NCI-H82 (cell line): ENCODE results near the gene TEKT1.
"Not testable (repeated sequence)": the region's sequence is repeated elsewhere in the genome, so short reads cannot be mapped to it uniquely, and the experiment has no call there.

Source experiments
- DNase-seq: peaks from one replicate; lab custom pipeline; 2025; lab: John Stamatoyannopoulos, UW

The TEKT1 gene

GRCh38 chr17:6831661-6832263, at the start of gene TEKT1:
TSS of gene TEKT1 (minus strand) at chr17:6831729. CDS start at chr17:6830376, 1,353 bp downstream.
- peak; percentile 77 for DNase-seq

- not testable (repeated sequence) for DNase-seq
These were observed 47.9 kb upstream of the TEKT1 start for GRCh38 chr17:6879221-6879975.

- DNase-seq: not testable (repeated sequence)
These were observed 43.7 kb upstream of the TEKT1 start for GRCh38 chr17:6875276-6875675.

- DNase-seq: no peak
These were observed 41.4 kb upstream of the TEKT1 start for GRCh38 chr17:6872936-6873335.

GRCh38 chr17:6870841-6871240, 39.3 kb upstream of the TEKT1 start:
- DNase-seq: no peak

- DNase-seq: no peak
These were observed 37.1 kb upstream of the TEKT1 start for GRCh38 chr17:6868582-6868981.

GRCh38 chr17:6867849-6868248, 36.3 kb upstream of the TEKT1 start:
- no peak for DNase-seq

GRCh38 chr17:6862825-6863224, 31.3 kb upstream of the TEKT1 start:
- no peak for DNase-seq

- DNase-seq: no peak
These were observed 30.6 kb upstream of the TEKT1 start for GRCh38 chr17:6862122-6862521.

- DNase-seq: no peak
These were observed 26.4 kb upstream of the TEKT1 start for GRCh38 chr17:6857904-6858303.

GRCh38 chr17:6857336-6857735, 25.8 kb upstream of the TEKT1 start:
- DNase-seq: no peak

- DNase-seq: no peak
These were observed 24.5 kb upstream of the TEKT1 start for GRCh38 chr17:6856051-6856450.

GRCh38 chr17:6853764-6854442, 22.4 kb upstream of the TEKT1 start:
- peak; percentile 20 for DNase-seq

- not testable (repeated sequence) for DNase-seq
These were observed 17.1 kb upstream of the TEKT1 start for GRCh38 chr17:6848545-6849179.

GRCh38 chr17:6846138-6846537, 14.6 kb upstream of the TEKT1 start:
- DNase-seq: not testable (repeated sequence)

GRCh38 chr17:6844406-6844805, 12.9 kb upstream of the TEKT1 start:
- not testable (repeated sequence) for DNase-seq

- peak; percentile 77 for DNase-seq
These were observed 11.8 kb upstream of the TEKT1 start for GRCh38 chr17:6843241-6843880.

GRCh38 chr17:6841769-6842168, 10.2 kb upstream of the TEKT1 start:
- DNase-seq: not testable (repeated sequence)

GRCh38 chr17:6830383-6830986, 1.0 kb downstream of the TEKT1 start:
- no peak for DNase-seq

GRCh38 chr17:6823011-6823442, 8.5 kb downstream of the TEKT1 start:
- DNase-seq: no peak

GRCh38 chr17:6818938-6819337, 12.6 kb downstream of the TEKT1 start:
- DNase-seq: no peak

GRCh38 chr17:6816368-6816767, 15.2 kb downstream of the TEKT1 start:
- DNase-seq: not testable (repeated sequence)
